KG1 (cell line): Measurements from ENCODE around the gene CCDC61.

Experiments used
- DNase-seq: peaks from one replicate; lab custom pipeline; 2025; lab: John Stamatoyannopoulos, UW

Gene CCDC61

DNA sequence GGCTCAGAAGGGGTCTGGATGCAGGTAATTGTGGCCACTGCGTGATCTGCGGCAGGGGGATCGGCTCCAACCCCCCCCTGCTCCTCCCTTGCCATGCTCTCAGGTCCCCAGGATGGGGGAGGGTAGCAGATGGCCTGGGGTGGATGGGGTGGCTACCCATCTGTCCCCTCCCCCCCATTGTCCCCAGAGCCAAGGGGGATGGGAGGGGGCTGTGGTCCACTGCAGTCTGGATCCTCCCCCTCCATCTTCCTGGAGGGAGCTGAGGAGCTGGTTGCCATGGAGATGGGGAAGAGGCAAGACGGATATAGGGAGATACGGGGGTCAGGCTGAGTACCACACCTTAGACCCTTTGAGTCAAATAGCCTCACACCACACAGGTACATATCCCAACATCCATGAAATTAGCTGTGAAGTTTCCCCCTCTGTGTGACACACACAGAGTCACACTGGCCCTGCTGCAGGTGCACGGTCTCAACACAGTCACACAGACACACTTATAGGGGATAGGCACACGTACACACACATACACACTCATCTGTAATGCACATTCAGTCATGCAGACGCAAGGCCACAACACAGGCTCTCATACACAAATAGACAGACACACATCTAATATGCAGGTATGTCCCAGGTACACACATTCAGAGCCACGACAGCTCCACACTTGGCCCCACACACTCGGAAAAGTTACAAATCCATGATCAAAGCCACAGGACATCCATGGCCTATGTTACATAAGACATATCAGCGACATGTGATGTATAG is 19.8 kb upstream of the CCDC61 start:
- DNase-seq: no peak

GRCh38 chr19:45976178-45976577 is 19.1 kb upstream of the CCDC61 start:
- DNase-seq: no peak

DNA sequence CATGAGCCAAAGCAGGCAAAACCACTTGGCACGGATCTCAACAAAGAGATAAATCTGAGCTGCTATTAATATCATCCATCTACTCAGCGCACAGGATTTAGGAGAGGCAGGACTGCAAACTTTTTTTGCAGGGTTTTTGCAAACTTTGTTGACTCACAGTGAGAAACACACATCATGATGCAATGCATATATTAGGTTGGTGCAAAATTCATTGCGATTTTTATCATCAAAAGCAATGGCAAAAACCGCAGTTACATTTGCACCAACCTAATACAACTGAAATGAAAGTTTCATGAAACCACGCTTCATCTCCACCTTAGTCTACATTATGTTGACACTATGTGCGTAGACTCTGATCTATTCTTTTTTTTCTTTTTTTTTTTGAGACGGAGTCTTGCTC is 17.1 kb upstream of the CCDC61 start:
- DNase-seq: no peak

GRCh38 chr19:45981350-45981749 is 13.9 kb upstream of the CCDC61 start:
- DNase-seq: no peak

GRCh38 chr19:45985321-45985720 is 9.9 kb upstream of the CCDC61 start:
- no peak for DNase-seq

DNA sequence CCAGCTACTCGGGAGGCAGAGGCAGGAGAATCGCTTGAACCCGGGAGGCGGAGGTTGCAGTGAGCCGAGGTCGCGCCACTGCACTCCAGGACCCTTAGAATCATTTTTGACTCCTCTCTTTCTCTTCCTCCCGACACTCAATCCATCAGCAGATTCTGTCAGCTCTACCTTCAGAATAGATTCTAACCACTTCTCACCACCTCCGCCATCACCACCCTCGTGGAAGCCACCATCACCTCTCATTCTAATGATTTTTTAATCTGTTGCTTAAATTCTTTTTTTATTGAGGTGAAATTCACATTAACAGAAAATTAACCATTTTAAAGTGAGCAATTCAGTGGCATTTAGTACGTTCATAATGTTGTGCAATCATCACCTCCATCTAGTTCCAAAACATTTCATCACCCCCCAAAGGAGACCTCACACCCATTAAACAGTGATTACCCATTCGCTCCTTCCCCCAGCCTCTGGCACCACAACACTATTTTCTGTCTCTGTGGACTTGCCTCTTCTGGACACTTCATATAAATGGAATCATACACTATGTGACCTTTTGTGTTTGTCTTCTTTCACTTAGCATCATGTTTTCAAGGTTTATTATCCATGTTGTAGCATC is 5.0 kb upstream of the CCDC61 start:
- DNase-seq: no peak

DNA sequence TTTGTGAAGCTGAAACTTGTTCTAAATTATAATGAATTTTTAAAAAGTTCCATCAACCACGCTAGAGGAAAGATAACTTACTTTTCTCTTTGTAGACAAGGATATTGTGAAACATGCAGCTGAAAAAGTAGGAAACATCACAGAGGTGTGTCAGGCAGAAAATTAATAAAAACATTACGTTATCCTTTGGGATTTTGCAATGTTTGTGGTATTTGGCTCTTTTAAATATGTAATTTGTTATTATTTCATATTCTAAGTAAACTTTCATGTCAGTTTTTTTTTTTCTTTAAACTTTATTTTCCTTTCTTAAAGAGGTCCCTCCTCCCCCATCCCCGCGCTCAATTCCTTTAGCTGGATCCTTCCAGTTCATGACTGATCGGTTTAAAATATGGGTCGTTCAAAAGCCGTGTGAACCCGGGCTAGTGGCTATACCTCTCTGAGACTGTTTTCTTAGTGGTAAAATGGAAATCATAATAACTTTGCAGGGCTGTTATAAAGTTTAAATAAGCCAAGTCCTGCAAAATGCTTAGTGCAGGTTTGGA is 740 bp upstream of the CCDC61 start:
- no peak for DNase-seq

- peak; percentile 42 for DNase-seq
These were observed 583 bp downstream of the CCDC61 start for GRCh38 chr19:45995715-45996385.

DNA sequence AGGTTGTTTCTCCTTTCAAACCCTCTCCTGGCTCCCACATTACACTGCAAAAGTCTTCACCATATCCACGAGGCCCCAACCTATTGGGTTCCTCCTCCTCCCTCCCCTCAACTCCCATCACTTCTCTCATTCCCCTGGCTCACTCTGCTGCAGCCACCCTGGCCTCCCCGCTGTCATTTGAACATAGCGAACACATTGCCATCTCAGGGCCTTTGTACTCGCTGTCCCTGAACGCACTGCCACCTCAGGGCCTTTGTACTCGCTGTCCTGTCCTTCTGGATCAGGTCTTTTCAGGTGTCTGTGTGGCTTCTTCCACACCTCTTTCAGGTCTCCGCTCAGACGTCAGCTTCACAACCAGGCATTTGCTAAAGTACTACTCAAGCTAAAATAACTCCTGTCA is 1.7 kb downstream of the CCDC61 start:
- DNase-seq: no peak

DNA sequence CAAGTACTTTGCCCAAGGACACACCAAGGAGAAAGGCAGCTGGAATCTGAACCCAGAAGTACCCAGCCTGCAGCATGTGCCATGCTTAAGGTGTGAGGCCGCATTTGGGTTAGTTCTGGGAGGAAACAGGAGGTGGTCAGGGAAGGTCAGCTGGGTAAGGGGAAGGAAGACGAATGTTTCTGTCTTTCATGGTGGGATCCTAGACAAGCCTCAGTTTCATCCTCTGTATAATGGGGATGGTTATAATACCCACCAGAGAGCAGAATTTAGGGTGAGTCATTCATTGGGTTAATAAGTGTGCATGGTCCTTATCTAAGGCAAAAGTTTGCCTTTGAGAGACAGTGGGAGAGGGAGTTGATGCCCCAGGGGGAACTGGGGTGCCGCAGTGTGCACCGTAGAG is 3.6 kb downstream of the CCDC61 start:
- DNase-seq: no peak

- no peak for DNase-seq
These were observed 4.4 kb downstream of the CCDC61 start for GRCh38 chr19:45999653-46000121.

DNA sequence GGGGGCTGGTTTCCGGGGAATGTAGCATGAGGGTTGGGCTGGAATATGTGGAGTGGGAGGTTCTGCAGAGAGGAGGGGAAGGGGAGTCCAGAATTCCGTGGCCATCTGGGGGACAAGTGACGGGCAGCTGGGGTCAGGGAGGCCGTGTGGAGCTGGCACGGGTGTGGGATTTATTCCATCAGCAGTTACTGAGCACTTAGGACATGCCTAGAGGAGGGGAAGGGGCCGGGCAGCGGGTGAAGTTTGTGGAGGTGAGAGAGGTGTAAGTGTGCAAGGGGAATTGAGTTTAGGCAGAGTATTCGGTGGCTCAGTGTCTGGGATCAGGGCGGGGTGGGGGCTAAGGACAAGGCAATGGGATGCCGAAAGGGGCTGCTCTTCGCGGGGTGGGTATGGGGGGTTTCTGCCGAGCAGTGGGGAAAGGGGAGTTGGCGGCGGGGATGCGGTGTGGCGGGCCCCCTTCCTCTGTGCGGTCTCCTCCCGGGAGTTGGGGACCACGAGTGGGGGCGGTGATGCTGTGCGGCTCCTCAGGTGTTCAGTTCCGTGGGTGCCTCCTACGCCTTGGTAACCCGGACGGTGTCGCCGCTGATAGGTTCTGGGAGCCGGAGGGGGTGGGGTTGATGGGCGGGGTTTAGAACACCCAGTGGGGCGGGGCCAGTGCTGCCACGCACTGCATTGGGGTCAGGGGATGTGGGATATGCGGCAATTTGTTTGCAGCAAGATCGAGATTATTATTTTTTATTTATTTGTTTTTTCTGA is 5.4 kb downstream of the CCDC61 start:
- DNase-seq: no peak

- DNase-seq: no peak
These were observed 7.5 kb downstream of the CCDC61 start for GRCh38 chr19:46002678-46003275.

DNA sequence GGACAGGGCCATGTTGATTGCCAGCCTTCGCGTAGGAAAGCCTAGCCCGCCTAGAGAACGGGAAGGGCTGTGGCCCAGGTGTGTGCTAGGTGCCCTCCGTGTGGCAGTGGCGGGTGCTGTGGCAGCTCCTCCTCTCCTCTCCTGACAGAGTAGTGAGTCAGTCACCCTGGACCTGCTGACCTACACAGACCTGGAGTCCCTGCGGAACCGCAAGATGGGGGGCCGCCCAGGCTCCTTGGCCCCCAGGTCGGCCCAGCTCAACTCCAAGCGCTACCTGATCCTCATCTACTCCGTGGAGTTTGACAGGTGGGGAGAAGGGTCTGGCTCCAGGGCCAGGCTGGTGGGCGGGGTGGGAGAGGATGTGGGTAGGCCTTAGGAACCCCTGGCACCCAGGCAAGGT is 11.1 kb downstream of the CCDC61 start:
- no peak for DNase-seq

DNA sequence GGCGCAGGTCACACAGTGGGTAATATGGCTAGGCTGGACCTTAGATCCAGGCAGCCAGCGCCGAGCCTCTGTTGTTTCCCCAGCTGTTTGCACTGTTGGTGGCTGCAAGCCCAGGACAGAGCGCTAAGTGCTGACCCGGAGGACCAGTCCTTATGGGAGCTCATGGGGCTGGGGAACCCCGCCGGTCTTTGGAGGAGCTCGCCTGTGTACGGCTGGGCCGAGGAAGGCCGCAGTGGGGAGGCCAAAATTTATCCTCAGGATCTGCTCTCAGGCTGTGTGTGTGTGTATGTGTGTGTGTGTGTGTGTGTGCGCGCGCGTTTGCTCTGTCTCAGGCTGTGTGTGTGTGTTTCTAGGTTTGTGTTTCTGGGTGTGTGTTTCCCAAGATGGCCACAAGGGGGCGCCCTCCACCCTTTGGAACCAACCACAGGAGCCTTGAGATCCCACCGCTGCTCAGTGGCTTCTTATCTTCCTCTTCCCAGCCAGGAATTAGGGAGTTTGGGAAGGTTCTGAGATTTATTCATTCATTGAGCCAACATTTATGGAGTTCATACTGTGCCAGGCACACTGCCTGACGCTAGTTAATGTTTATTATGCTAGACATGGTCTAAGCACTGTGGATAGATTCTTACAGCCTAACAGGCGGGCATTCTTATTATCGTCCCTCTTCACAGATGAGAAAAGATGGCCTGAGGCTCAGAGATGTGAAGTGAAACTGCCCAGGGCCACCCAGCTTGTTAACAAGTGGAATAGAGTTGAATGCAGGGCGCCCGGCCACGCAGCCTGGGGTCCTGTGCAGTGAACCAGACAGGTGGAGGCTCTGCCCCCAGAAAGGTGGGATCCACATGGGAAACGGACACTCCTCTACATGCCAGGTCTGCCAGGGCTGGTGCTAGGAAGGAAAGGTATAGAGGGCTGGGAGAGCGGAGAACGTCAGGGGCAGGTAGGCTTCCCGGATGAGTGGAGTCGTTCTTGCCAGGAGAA is 14.6 kb downstream of the CCDC61 start:
- peak; percentile 37 for DNase-seq

- DNase-seq: no peak
These were observed 19.3 kb downstream of the CCDC61 start for GRCh38 chr19:46014534-46014933.

- no peak for DNase-seq
These were observed 19.8 kb downstream of the CCDC61 start for GRCh38 chr19:46014941-46015686.

GRCh38 chr19:46015687-46016425 is 20.6 kb downstream of the CCDC61 start:
- no peak for DNase-seq
